K562 (cell line): ENCODE measurements around the gene SPDEF. TPM values are rescaled to one million over a fixed set of nuclear protein-coding genes. Genes with fewer than 3 reads are reported as not detected.

Source experiments
- BACH1 ChIP-seq: fragments of 200-800 bp; sonication (Bioruptor generic); IDR thresholded peaks from 2 replicates; pipeline ENCODE4 v1.6.1; 2016; ENCODE audit warnings: missing genetic modification characterization, missing compliant biosample characterization
- BRCA1 ChIP-seq, 2 experiments: fragments of 450-650 bp in 1 of 2; sonication (generic) in 1 of 2; formaldehyde crosslinking in 1 of 2; IDR thresholded peaks; 2 replicates each; pipeline versions ENCODE4 v1.5.0 to v1.6.1; 2017 to 2020; ENCODE audit warnings: mild to moderate bottlenecking in 1 of 2, missing genetic modification reagents in 1 of 2
- CAMTA2 ChIP-seq: fragments of 250-450 bp; sonication (Bioruptor Pico); conservative IDR thresholded peaks from 2 replicates; pipeline ENCODE4 v1.5.1; 2022
- CBX5 ChIP-seq: IDR thresholded peaks from 2 replicates; pipeline ENCODE4 v1.6.1; 2014; ENCODE audit warnings: low read depth, borderline replicate concordance
- EHMT2 ChIP-seq: fragments of 450-650 bp; IDR thresholded peaks from 2 replicates; pipeline ENCODE4 v1.6.1; 2018; ENCODE audit warnings: antibody characterized with exemption
- FOXA3 ChIP-seq, 2 experiments: fragments of 450-650 bp in 1 of 2; sonication (generic) in 1 of 2; formaldehyde crosslinking; IDR thresholded peaks in 1 of 2; conservative IDR thresholded peaks in 1 of 2; 2 replicates each; pipeline versions ENCODE4 v1.4.0 to v1.8.0; 2020 to 2022; ENCODE audit warnings: mild to moderate bottlenecking in 2 of 2, missing genetic modification reagents in 1 of 2
- HDAC3 ChIP-seq: fragments of 450-650 bp; IDR thresholded peaks from 2 replicates; pipeline ENCODE4 v1.6.1; 2018; ENCODE audit warnings: borderline replicate concordance, mild to moderate bottlenecking, moderate library complexity; ENCODE audit not compliant: partially characterized antibody
- HSF4 ChIP-seq: fragments of 250-450 bp; sonication (Bioruptor Pico); IDR thresholded peaks from 2 replicates; pipeline ENCODE4 v2.1.2; 2022; ENCODE audit warnings: mild to moderate bottlenecking, moderate library complexity, borderline replicate concordance
- PHF8 ChIP-seq: fragments of 200-600 bp; sonication (generic); IDR thresholded peaks from 2 replicates; pipeline ENCODE4 v1.6.1; 2012; ENCODE audit warnings: mixed run types, mild to moderate bottlenecking, inconsistent platforms, low read length, moderate library complexity, borderline replicate concordance
- RBM22 ChIP-seq: fragments of 200-400 bp; formaldehyde crosslinking; IDR thresholded peaks from 2 replicates; pipeline ENCODE4 v1.6.1; 2018; ENCODE audit warnings: low read length, low read depth; ENCODE audit not compliant: poor library complexity, severe bottlenecking
- RHOXF2B ChIP-seq: fragments of 250-450 bp; sonication (Bioruptor Pico); conservative IDR thresholded peaks from 2 replicates; pipeline ENCODE4 v1.5.1; 2021
- SRSF7 ChIP-seq: fragments of 200-400 bp; formaldehyde crosslinking; optimal IDR thresholded peaks from 2 replicates; pipeline ENCODE3; 2017; ENCODE audit warnings: mild to moderate bottlenecking, low read depth, low read length
- ZNF121 ChIP-seq: sonication (generic); formaldehyde crosslinking; conservative IDR thresholded peaks from 2 replicates; pipeline ENCODE4 v1.8.0; 2022; ENCODE audit warnings: missing genetic modification reagents
- ZNF134 ChIP-seq: fragments of 250-450 bp; sonication (Bioruptor Pico); conservative IDR thresholded peaks from 2 replicates; pipeline ENCODE4 v1.4.0; 2020
- ZNF224 ChIP-seq: sonication (generic); formaldehyde crosslinking; IDR thresholded peaks from 2 replicates; pipeline ENCODE4 v1.8.0; 2022; ENCODE audit warnings: mild to moderate bottlenecking, missing genetic modification reagents
- polyA plus RNA-seq, 8 experiments: library from polyadenylated mRNA; depleted of rRNA in 4 of 8; stranded (reverse) in 5 of 8; unstranded in 3 of 8; fragments of >200 nt; fragmentation: Nextera tagmentation in 2 of 8; fragmentation: Illumina TruSeq in 1 of 8; extraction: Ambion mirVana in 2 of 8; extraction: Trizol in 1 of 8; gene quantifications; 2 replicates each; pipeline versions ENCODE4 v1.2.1 to v1.2.3, GENCODE V29; 2011 to 2014; ENCODE audit warnings: inconsistent platforms in 1 of 8, missing spikeins in 1 of 8
- total RNA-seq, 7 experiments: library from RNA; depleted of rRNA in 6 of 7; stranded (reverse); fragments of >200 nt in 6 of 7; fragmentation: Illumina TruSeq in 2 of 7; extraction: Trizol in 2 of 7; gene quantifications; 2 replicates each; pipeline versions ENCODE4 v1.2.1 to v1.2.3, GENCODE V29; 2011 to 2021; ENCODE audit warnings: low replicate concordance in 1 of 7
- TF ChIP-seq, protein P1 (sequence below): sonication (generic); formaldehyde crosslinking; IDR thresholded peaks from 2 replicates; pipeline ENCODE4 v1.8.1; 2023; ENCODE audit warnings: mild to moderate bottlenecking, missing genetic modification reagents
- TF ChIP-seq, protein P2 (sequence below): fragments of 250-450 bp; sonication (Bioruptor Pico); IDR thresholded peaks from 2 replicates; pipeline ENCODE4 v1.8.0; 2021; ENCODE audit warnings: moderate library complexity, mild to moderate bottlenecking, inconsistent platforms
- TF ChIP-seq, protein P3 (sequence below): fragments of 450-650 bp; IDR thresholded peaks from 2 replicates; pipeline ENCODE4 v1.6.1; 2017; ENCODE audit warnings: antibody characterized with exemption

SPDEF gene
- total and polyA plus RNA-seq, 9 of the 15 experiments (the other 6 are each of a cell fraction or from before 2014, with no cell fraction given) = 0.04 to 0.12 (median 0.11) TPM; not detected in 5

DNA sequence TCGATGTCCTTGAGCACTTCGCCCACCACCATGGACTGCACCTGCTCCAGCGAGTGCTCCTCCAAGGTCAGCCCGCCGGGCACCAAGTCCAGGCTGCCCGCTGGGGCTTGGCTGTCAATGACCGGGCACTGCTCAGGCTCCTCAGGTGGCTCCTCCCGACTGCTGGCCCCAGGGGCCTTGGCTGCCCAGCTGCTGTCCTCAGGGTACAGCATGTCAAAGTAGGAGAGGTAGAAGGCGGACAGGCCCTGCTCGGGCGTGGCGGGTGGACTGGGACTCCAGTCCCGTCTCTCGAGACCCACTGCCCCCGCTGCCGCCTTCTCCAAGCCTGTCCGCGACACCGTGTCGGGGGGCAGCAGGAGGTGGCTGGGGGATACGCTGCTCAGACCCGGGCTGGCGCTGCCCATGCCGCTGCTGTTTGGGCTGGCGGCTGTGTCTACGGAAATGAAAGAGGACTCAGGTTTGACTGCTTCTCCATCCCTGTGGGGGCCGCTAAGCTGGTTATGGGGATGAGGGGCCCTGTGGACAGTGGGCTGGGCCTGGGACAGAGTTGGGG lies 12.0 kb downstream of the SPDEF start (continued):
- TF ChIP-seq, protein P1, sequence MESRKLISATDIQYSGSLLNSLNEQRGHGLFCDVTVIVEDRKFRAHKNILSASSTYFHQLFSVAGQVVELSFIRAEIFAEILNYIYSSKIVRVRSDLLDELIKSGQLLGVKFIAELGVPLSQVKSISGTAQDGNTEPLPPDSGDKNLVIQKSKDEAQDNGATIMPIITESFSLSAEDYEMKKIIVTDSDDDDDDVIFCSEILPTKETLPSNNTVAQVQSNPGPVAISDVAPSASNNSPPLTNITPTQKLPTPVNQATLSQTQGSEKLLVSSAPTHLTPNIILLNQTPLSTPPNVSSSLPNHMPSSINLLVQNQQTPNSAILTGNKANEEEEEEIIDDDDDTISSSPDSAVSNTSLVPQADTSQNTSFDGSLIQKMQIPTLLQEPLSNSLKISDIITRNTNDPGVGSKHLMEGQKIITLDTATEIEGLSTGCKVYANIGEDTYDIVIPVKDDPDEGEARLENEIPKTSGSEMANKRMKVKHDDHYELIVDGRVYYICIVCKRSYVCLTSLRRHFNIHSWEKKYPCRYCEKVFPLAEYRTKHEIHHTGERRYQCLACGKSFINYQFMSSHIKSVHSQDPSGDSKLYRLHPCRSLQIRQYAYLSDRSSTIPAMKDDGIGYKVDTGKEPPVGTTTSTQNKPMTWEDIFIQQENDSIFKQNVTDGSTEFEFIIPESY (CRISPR knock-in tag) = peak; percentile 53
- TF ChIP-seq SRSF7 = no peak
- no peak for TF ChIP-seq EHMT2
- TF ChIP-seq BACH1 (tag) = no peak
- no peak for TF ChIP-seq BRCA1 (IDR thresholded peaks at IDR 0.05)
- TF ChIP-seq BRCA1 (CRISPR knock-in tag; IDR thresholded peaks at IDR 0.05) = 0 out of 2 replicates have a peak, but pooled peaks have one; percentile 24
- no peak for TF ChIP-seq ZNF224 (CRISPR knock-in tag)
- no peak for TF ChIP-seq PHF8
- TF ChIP-seq CAMTA2 (CRISPR knock-in tag) = no peak
- TF ChIP-seq CBX5 = no peak
- 0 out of 4 replicates have a peak, but pooled peaks of 1 of the 2 experiments have one; percentile 38 for TF ChIP-seq FOXA3 (CRISPR knock-in tag; conservative IDR thresholded peaks at IDR 0.05 in 1 of 2, IDR thresholded peaks at IDR 0.05 in 1 of 2)
- TF ChIP-seq RBM22 = no peak
- TF ChIP-seq RHOXF2B (CRISPR knock-in tag) = no peak
- TF ChIP-seq HSF4 (CRISPR knock-in tag) = no peak
- TF ChIP-seq ZNF134 (CRISPR knock-in tag) = no peak
- TF ChIP-seq, protein P2, sequence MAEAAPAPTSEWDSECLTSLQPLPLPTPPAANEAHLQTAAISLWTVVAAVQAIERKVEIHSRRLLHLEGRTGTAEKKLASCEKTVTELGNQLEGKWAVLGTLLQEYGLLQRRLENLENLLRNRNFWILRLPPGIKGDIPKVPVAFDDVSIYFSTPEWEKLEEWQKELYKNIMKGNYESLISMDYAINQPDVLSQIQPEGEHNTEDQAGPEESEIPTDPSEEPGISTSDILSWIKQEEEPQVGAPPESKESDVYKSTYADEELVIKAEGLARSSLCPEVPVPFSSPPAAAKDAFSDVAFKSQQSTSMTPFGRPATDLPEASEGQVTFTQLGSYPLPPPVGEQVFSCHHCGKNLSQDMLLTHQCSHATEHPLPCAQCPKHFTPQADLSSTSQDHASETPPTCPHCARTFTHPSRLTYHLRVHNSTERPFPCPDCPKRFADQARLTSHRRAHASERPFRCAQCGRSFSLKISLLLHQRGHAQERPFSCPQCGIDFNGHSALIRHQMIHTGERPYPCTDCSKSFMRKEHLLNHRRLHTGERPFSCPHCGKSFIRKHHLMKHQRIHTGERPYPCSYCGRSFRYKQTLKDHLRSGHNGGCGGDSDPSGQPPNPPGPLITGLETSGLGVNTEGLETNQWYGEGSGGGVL = no peak
- TF ChIP-seq ZNF121 (CRISPR knock-in tag) = no peak
- TF ChIP-seq HDAC3 = no peak
- TF ChIP-seq, protein P3, sequence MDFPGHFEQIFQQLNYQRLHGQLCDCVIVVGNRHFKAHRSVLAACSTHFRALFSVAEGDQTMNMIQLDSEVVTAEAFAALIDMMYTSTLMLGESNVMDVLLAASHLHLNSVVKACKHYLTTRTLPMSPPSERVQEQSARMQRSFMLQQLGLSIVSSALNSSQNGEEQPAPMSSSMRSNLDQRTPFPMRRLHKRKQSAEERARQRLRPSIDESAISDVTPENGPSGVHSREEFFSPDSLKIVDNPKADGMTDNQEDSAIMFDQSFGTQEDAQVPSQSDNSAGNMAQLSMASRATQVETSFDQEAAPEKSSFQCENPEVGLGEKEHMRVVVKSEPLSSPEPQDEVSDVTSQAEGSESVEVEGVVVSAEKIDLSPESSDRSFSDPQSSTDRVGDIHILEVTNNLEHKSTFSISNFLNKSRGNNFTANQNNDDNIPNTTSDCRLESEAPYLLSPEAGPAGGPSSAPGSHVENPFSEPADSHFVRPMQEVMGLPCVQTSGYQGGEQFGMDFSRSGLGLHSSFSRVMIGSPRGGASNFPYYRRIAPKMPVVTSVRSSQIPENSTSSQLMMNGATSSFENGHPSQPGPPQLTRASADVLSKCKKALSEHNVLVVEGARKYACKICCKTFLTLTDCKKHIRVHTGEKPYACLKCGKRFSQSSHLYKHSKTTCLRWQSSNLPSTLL = no peak
